ENCODE measurements around the gene RAB37. TPM values are rescaled to one million over a fixed set of nuclear protein-coding genes. Genes with fewer than 3 reads are reported as not detected.

Gene RAB37
- total RNA-seq, 4 donors from 2014 or later: 0.57 to 1.7 TPM; not detected in 2

DNA sequence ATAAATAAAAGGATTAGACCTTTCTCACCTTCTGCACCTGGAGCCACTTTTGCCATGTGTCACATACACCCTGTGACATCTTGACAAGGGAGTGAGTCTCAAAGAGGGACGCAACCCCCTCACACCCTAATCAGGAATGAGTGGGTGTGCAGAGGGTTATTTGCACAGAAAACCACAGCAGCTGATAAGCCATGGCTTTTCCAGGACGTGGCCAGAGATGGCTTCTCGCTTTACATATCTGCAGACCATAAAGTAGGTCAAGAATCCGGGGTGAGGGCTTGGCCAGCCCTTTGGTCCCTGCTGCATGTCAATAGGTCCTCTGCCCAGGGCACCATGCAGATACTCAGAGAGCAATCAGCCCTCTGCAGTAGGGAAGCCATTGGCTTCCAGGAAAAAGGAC, 21.9 kb upstream of the RAB37 start:
- TF ChIP-seq, protein P1, sequence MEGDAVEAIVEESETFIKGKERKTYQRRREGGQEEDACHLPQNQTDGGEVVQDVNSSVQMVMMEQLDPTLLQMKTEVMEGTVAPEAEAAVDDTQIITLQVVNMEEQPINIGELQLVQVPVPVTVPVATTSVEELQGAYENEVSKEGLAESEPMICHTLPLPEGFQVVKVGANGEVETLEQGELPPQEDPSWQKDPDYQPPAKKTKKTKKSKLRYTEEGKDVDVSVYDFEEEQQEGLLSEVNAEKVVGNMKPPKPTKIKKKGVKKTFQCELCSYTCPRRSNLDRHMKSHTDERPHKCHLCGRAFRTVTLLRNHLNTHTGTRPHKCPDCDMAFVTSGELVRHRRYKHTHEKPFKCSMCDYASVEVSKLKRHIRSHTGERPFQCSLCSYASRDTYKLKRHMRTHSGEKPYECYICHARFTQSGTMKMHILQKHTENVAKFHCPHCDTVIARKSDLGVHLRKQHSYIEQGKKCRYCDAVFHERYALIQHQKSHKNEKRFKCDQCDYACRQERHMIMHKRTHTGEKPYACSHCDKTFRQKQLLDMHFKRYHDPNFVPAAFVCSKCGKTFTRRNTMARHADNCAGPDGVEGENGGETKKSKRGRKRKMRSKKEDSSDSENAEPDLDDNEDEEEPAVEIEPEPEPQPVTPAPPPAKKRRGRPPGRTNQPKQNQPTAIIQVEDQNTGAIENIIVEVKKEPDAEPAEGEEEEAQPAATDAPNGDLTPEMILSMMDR (IDR thresholded peaks at IDR 0.05): no peak
- TF ChIP-seq POLR2A (IDR thresholded peaks at IDR 0.05): no peak
- 59 to 76% methylated on average over 4 of the region's 4 CpGs for WGBS, 2 donors
- no peak overlapping the region for H3K4me3 ChIP-seq (ENCODE audit: low read depth, poor library complexity, severe bottlenecking)
- intact Hi-C loops (cut with DNase I; ENCODE audit: low total_unique reads): no loop called here
- DNase-seq (ENCODE audit: low spot score in 2 of 2): no peak

GRCh38 chr17:74720506-74720905, 16.6 kb upstream of the RAB37 start:
- 90 to 92% methylated on average over 4 of the region's 4 CpGs for WGBS, 2 donors
- intact Hi-C loops (cut with DNase I; ENCODE audit: low total_unique reads): no loop called here

DNA sequence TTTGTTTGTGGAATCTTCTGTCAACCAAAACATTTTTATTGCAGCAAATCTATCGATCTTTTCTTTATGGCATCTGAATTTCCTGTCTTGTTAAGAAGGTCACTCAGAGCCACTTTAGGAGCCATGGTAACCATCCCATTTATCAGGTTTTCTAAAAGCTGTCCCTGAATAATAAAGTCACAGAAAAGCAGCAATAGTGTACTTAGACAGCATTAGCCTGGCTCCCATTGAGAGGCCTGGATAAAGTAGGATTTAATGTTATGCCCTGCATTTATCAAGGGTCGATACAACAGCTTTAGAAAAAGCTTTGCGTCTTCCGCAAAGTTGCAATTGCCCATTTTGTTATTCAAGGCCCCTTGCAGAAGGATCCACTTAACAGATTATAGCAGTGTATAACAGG, 14.3 kb upstream of the RAB37 start:
- no peak overlapping the region for H3K4me3 ChIP-seq (ENCODE audit: low read depth, poor library complexity, severe bottlenecking)
- DNase-seq (ENCODE audit: low spot score in 2 of 2): no peak
- WGBS, 2 donors: 86% methylated on average over 4 of the region's 4 CpGs
- intact Hi-C loops (cut with DNase I; ENCODE audit: low total_unique reads): no loop called here
- no peak for TF ChIP-seq POLR2A (IDR thresholded peaks at IDR 0.05)
- TF ChIP-seq, protein P1 (IDR thresholded peaks at IDR 0.05): no peak

More at GRCh38 chr17:74720506-74720905, 16.6 kb upstream of the RAB37 start:
- no peak for DNase-seq (ENCODE audit: low spot score in 2 of 2)
- TF ChIP-seq POLR2A (IDR thresholded peaks at IDR 0.05): no peak
- TF ChIP-seq, protein P1 (IDR thresholded peaks at IDR 0.05): no peak
- H3K4me3 ChIP-seq (ENCODE audit: low read depth, poor library complexity, severe bottlenecking): no peak overlapping the region

DNA sequence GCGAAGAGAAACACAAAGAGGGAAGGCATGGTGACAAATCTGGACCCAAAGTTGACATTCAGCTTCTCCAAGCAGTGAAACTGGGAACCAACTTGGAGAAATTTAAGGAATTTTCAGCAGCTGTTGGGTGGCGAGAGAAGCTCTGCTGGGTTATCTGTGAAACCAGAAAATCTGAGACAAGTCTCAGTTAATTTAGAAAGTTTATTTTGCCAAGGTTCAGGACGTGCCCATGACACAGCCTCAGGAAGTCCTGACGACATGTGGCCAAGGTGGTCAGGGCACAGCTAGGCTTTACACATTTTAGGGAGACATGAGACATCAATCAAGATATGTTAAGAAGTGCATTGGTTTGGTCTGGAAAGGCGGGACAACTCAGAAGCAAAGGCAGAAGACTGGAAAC, 13.2 kb upstream of the RAB37 start:
- WGBS, 2 donors: 74 to 79% methylated on average over 5 of the region's 5 CpGs

GRCh38 chr17:74725111-74725510, 11.9 kb upstream of the RAB37 start:
- intact Hi-C loops (cut with DNase I; ENCODE audit: low total_unique reads): no loop called here
- WGBS, 2 donors: 94 to 98% methylated on average over 3 of the region's 3 CpGs
- H3K4me3 ChIP-seq (ENCODE audit: low read depth, poor library complexity, severe bottlenecking): no peak overlapping the region
- DNase-seq (ENCODE audit: low spot score in 2 of 2): no peak
- no peak for TF ChIP-seq POLR2A (IDR thresholded peaks at IDR 0.05)
- TF ChIP-seq, protein P1 (IDR thresholded peaks at IDR 0.05): no peak

More for the DNA sequence above, 13.2 kb upstream of the RAB37 start:
- TF ChIP-seq, protein P1 (IDR thresholded peaks at IDR 0.05): no peak
- no peak for TF ChIP-seq POLR2A (IDR thresholded peaks at IDR 0.05)
- H3K4me3 ChIP-seq (ENCODE audit: low read depth, poor library complexity, severe bottlenecking): no peak overlapping the region
- intact Hi-C loops (cut with DNase I; ENCODE audit: low total_unique reads): no loop called here
- DNase-seq (ENCODE audit: low spot score in 2 of 2): no peak

- no peak for TF ChIP-seq POLR2A (IDR thresholded peaks at IDR 0.05)
- TF ChIP-seq, protein P1 (IDR thresholded peaks at IDR 0.05): no peak
- no peak overlapping the region for H3K4me3 ChIP-seq (ENCODE audit: low read depth, poor library complexity, severe bottlenecking)
- DNase-seq (ENCODE audit: low spot score in 2 of 2): no peak
- 90 to 93% methylated on average over 3 of the region's 3 CpGs for WGBS, 2 donors
- intact Hi-C loops (cut with DNase I; ENCODE audit: low total_unique reads): no loop called here
Measured at GRCh38 chr17:74728033-74728701, 8.9 kb upstream of the RAB37 start.

All from lower leg skin (tissue), 4 donors.